Dendritic cell treated with granulocyte-macrophage colony-stimulating factor and Interleukin-4, amounts not matched to agents 40 ng/mL and 50 ng/mL, for 4 days (primary cell): Measurements from ENCODE around the gene NID1.
A peak's percentile ranks its signal among the peaks of the same experiment; 100 is the strongest.
"Not testable (repeated sequence)": the region's sequence is repeated elsewhere in the genome, so short reads cannot be mapped to it uniquely, and the experiment has no call there.

Source experiments
- H3K27ac Mint-ChIP-seq: one replicate; pipeline ENCODE4 v1.8.0; 2022; ENCODE audit warnings: mild to moderate bottlenecking, mixed read lengths
- H3K27me3 Mint-ChIP-seq: one replicate; pipeline ENCODE4 v1.8.0; 2022; ENCODE audit warnings: mild to moderate bottlenecking, mixed read lengths
- H3K36me3 Mint-ChIP-seq: one replicate; pipeline ENCODE4 v1.8.0; 2022; ENCODE audit warnings: low read depth, mixed read lengths
- H3K4me1 Mint-ChIP-seq: one replicate; pipeline ENCODE4 v1.8.0; 2022; ENCODE audit warnings: low read depth, mixed read lengths
- H3K4me3 Mint-ChIP-seq: one replicate; pipeline ENCODE4 v1.8.0; 2022; ENCODE audit warnings: mild to moderate bottlenecking, moderate library complexity, mixed read lengths
- H3K9me3 Mint-ChIP-seq: one replicate; pipeline ENCODE4 v1.8.0; 2022; ENCODE audit warnings: mixed read lengths
- intact Hi-C: fragments of 100-400 bp; cut with micrococcal nuclease; formaldehyde crosslinking; loops from one replicate; pipeline ENCODE4 v1.15.0; 2022

Gene NID1

DNA sequence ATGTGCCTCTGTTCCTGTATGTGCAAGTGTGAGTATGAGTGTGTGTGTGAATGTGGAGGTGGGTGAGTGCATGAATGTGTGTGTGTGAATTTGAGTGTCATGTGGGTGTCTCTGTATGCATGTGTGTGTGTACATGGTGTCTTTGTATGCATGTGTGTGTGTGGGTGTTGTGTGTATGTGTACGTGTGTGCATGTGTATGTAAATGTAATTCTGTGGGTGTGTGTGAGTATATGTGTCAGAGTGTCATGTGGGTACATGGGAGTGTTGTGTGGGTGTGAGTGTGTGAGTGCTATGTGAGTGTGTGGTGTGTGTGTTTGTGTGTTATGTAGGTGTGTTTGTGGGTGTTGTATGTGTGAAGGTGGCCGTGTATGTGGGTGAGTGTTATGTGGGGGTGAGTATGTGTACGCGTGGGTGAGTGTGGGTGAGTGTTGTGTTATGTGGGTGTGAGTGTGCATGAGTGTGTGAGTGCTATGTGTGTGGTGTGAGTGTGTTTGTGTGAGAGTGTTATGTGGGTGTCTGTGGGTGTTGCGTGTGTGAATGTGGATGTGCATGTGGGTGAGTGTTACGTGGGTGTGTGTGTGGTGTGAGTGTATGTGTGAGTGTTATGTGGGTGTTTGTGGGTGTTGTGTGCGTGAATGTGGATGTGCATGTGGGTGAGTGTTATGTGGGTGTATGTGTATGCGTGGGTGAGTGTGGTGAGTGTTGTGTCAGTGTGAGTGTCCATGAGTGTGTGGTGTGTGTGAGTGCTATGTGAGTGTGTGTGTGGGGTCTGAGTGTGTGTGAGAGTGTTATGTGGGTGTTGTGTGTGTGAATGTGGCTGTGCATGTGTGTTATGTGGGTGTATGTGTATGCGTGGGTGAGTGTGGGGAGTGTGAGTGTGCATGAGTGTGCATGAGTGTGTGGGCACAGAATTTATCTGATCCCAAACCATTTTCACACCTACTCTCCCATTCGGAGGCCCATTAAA, 36.6 kb upstream of the NID1 start:
- Mint-ChIP-seq H3K27ac (no peak overlapping the region), H3K4me3 (no peak overlapping the region), H3K27me3 (no peaks in the 10 kb centered on the region), H3K36me3 (no peaks in the 10 kb centered on the region), H3K9me3 (peaks cover 5% of the 10 kb centered on the region), H3K4me1 (peaks cover 8% of the 10 kb centered on the region)
- intact Hi-C loops: loop anchor here (10.0 kb wide), 1 partner anchor 1283 kb away; no protein-coding TSS in a partner anchor

- Mint-ChIP-seq H3K27ac (no peak overlapping the region), H3K4me1 (peaks cover 8% of the 10 kb centered on the region), H3K4me3 (no peak overlapping the region), H3K27me3 (no peaks in the 10 kb centered on the region), H3K36me3 (no peaks in the 10 kb centered on the region), H3K9me3 (peaks cover 12% of the 10 kb centered on the region)
- intact Hi-C loops: loop anchor here (10.0 kb wide), 1 partner anchor 1284 kb away; no protein-coding TSS in a partner anchor
Observed at GRCh38 chr1:236100799-236101198, 35.9 kb upstream of the NID1 start.

DNA sequence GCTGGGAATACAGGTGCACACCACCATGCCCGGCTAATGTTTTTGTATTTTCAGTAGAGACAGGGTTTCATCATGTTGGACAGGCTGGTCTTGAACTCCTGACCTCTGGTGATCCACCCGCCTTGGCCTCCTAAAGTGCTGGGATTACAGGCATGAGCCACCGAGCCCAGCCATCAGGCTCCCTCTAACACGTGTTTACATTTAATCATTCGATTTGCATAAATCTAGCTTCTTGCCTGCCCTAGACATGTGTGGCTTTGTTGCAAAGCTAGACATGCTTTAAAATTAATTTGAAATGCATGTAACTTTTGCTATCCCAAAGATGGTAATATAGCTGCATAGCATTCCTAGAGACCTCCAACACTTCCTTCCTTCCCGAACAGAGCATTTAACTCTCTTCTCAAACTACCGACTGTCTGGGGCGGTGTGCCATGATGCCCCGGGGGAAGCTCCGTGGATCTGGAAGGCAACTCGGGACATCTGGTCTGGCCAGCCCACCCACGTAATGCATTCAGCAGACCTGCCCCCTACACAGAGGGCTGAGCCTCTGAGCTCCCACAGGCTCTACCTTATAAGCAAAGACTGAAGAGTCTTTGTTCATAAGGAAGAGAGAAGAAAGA, 34.6 kb upstream of the NID1 start:
- H3K4me3 Mint-ChIP-seq: no peak overlapping the region
- intact Hi-C loops: no loop called here
- no peak overlapping the region for H3K27ac Mint-ChIP-seq
- peaks cover 3% of the 10 kb centered on the region for H3K27me3 Mint-ChIP-seq
- peaks cover 8% of the 10 kb centered on the region for H3K4me1 Mint-ChIP-seq
- H3K9me3 Mint-ChIP-seq: peaks cover 18% of the 10 kb centered on the region
- no peaks in the 10 kb centered on the region for H3K36me3 Mint-ChIP-seq

- H3K4me3 Mint-ChIP-seq: no peak overlapping the region
- H3K4me1 Mint-ChIP-seq: peaks cover 8% of the 10 kb centered on the region
- intact Hi-C loops: no loop called here
- H3K27ac Mint-ChIP-seq: no peak overlapping the region
- H3K9me3 Mint-ChIP-seq: peaks cover 18% of the 10 kb centered on the region
- H3K27me3 Mint-ChIP-seq: peaks cover 7% of the 10 kb centered on the region
- no peaks in the 10 kb centered on the region for H3K36me3 Mint-ChIP-seq
Observed at GRCh38 chr1:236098267-236098666, 33.4 kb upstream of the NID1 start.

DNA sequence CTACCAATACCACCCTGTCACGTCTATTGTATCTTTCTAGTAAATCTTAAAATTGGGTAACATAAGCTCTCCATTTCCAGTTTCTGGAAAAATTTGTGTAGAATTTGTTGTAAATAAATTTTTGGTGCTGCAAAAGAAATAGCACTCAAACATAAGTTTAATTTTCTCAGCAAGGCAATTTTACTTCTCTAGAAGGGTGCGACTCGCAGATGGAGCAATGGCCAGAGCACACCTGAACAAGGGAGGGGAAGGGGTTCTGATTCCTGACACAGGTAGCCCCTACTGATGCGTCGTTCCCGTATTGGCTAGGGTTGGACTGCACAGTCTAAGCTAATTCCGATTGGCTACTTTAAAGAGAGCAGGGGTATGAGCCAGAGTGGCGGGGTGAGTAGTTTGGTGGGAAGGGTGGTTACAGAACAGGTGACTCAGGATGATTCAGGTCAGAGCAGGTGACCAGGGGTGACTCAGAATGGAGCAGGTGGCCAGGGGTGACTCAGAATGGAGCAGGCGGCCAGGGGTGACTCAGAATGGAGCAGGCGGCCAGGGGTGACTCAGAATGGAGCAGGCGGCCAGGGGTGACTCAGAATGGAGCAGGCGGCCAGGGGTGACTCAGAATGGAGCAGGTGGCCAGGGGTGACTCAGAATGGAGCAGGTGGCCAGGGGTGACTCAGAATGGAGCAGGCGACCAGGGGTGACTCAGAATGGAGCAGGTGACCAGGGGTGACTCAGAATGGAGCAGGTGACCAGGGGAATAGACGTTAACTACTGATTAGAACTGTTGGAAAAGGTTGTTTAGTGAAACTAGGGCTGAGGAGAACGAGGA, 32.0 kb upstream of the NID1 start:
- H3K4me3 Mint-ChIP-seq, H3K4me1 Mint-ChIP-seq, H3K27me3 Mint-ChIP-seq, H3K36me3 Mint-ChIP-seq, intact Hi-C loops: not testable (repeated sequence)
- H3K9me3 Mint-ChIP-seq: peaks cover 18% of the 10 kb centered on the region
- H3K27ac Mint-ChIP-seq: peak overlapping the region; percentile 55

DNA sequence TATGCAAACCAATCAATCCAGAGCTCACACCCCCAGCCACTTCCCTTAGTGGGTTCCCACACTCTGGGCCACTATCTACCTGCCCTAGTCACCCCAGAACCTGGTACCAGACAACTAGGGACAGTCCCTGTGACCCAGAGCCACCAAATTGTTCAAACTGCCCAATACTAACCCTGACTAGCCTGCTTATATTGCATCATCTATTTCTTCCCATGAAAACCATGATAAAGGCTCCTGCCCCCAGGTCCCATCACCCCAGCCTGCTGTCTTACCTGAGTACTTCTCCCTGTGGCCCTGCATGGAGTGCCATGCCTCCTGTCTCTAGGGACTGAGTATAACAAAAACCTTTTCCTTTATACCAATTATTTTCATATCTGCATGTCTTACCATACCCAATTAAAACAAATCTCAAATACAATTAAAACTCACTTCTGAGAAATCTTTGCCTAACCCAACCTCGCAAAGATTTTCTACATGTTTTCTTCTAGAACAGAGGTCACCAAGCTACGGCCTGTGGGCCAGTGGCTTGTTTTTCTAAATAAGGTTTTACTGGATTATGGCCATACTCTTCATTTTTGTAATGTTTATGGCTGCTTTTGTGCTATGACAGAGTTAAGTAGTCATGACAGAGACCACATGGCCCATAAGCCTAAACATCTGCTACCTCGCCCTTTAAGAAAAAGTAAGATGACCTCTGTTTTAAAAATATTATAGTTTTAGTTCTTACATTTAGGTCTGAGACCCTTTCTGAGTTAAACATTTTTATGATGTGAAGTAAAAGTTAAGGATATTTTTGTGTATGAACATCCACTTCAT, 31.0 kb upstream of the NID1 start:
- intact Hi-C loops: no loop called here
- Mint-ChIP-seq H3K9me3 (peaks cover 18% of the 10 kb centered on the region), H3K27me3 (peaks cover 9% of the 10 kb centered on the region), H3K36me3 (no peaks in the 10 kb centered on the region), H3K4me3 (no peak overlapping the region), H3K4me1 (peaks cover 8% of the 10 kb centered on the region), H3K27ac (no peak overlapping the region)

GRCh38 chr1:236092899-236093298, 28.0 kb upstream of the NID1 start:
- intact Hi-C loops: no loop called here
- Mint-ChIP-seq H3K36me3 (no peaks in the 10 kb centered on the region), H3K4me3 (no peak overlapping the region), H3K9me3 (peaks cover 18% of the 10 kb centered on the region), H3K4me1 (peaks cover 7% of the 10 kb centered on the region), H3K27ac (no peak overlapping the region), H3K27me3 (peaks cover 9% of the 10 kb centered on the region)

DNA sequence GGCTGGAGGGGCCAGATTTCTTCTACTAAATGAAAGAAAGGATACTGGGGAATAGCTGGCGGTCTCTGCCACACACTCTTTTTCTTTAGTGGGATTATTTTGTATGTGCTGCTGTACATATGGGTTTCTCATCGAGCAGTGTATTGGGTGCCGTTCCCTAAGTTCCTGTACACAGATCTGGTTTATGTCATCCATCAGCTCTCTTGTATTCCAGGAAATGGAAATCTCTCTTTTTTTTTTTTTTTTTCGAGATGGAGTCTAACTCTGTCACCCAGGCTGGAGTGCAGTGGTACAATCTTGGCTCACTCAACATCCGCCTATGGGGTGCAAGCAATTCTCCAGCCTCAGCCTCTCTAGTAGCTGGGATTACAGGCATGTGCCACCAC, 27.0 kb upstream of the NID1 start:
- no peak overlapping the region for H3K4me3 Mint-ChIP-seq
- intact Hi-C loops: no loop called here
- H3K9me3 Mint-ChIP-seq: peaks cover 17% of the 10 kb centered on the region
- peaks cover 9% of the 10 kb centered on the region for H3K27me3 Mint-ChIP-seq
- H3K27ac Mint-ChIP-seq: no peak overlapping the region
- H3K36me3 Mint-ChIP-seq: no peaks in the 10 kb centered on the region
- H3K4me1 Mint-ChIP-seq: no peaks in the 10 kb centered on the region

DNA sequence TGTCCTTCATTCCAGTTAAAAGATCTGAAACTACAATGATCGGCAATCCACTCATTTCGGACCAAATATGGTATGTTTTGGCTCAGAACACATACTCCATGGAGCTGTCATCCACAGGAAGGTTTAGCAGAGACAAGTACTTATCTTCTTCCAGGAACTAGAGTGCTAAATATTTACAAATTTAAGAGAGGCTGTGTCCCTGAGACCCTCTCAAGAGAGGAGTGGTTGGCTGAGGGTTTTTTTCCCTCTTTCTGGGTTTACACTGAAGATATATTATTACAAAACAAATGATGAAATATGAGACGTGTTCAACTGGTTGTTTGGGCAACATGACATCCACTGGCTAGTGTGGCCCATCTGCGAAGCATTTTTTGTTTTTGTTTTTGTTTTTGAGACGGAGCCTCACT, 25.9 kb upstream of the NID1 start:
- Mint-ChIP-seq H3K27ac (no peak overlapping the region), H3K27me3 (peaks cover 9% of the 10 kb centered on the region), H3K9me3 (peaks cover 5% of the 10 kb centered on the region), H3K4me3 (no peak overlapping the region), H3K4me1 (no peaks in the 10 kb centered on the region), H3K36me3 (no peaks in the 10 kb centered on the region)
- intact Hi-C loops: no loop called here

DNA sequence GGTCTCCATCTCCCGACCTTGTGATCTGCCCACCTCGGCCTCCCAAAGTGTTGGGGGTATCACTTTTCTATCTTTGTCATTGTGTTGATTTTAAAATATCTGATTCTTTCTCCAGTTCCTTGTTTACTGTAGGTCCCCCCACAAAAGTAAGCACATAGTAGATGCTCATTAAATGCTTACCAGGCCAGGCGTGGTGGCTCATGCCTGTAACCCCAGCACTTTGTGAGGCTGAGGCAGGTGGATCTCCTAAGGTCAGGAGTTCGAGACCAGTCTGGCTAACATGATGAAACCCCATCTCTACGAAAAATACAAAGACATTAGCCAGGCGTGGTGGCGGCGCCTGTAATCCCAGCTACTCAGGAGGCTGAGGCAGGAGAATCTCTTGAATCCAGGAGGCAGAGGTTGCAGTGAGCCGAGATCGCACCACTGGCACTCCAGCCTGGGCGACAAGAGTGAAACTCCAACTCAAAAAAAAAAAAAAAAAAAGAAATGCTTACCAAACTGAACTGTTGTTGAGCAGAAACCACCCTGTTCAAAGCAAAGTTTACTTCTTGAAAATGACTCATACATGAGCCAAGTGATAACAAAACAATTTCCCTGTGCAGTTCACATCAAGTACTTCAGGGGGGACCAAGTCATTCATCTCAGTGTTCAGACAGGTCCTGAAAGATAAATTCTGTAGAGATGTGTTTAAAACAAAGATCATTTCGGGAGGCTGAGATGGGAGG, 24.3 kb upstream of the NID1 start:
- Mint-ChIP-seq H3K4me3 (no peak overlapping the region), H3K27ac (no peak overlapping the region), H3K36me3 (no peaks in the 10 kb centered on the region)

GRCh38 chr1:236086537-236086936, 21.6 kb upstream of the NID1 start:
- no peak overlapping the region for H3K4me3 Mint-ChIP-seq
- no peak overlapping the region for H3K27ac Mint-ChIP-seq
- intact Hi-C loops: no loop called here
- H3K9me3 Mint-ChIP-seq: no peaks in the 10 kb centered on the region
- H3K36me3 Mint-ChIP-seq: no peaks in the 10 kb centered on the region
- no peaks in the 10 kb centered on the region for H3K4me1 Mint-ChIP-seq
- H3K27me3 Mint-ChIP-seq: peaks cover 4% of the 10 kb centered on the region

More for the DNA sequence above, 24.3 kb upstream of the NID1 start:
- intact Hi-C loops: no loop called here
- peaks cover 3% of the 10 kb centered on the region for H3K27me3 Mint-ChIP-seq
- no peaks in the 10 kb centered on the region for H3K9me3 Mint-ChIP-seq
- H3K4me1 Mint-ChIP-seq: no peaks in the 10 kb centered on the region

GRCh38 chr1:236085545-236086159, 20.8 kb upstream of the NID1 start:
- Mint-ChIP-seq H3K27me3 (peaks cover 4% of the 10 kb centered on the region), H3K4me1 (no peaks in the 10 kb centered on the region), H3K27ac (no peak overlapping the region), H3K4me3 (no peak overlapping the region), H3K9me3 (no peaks in the 10 kb centered on the region), H3K36me3 (no peaks in the 10 kb centered on the region)
- intact Hi-C loops: no loop called here
